ENCODE data around the gene APOBEC3B. TPM values are rescaled to one million over a fixed set of nuclear protein-coding genes. Genes with fewer than 3 reads are reported as not detected.

The APOBEC3B gene
- total RNA-seq, 4 donors from 2014 or later: 1.1 to 5.3 (median 3.1) TPM; not detected in 1

- intact Hi-C loops (cut with DNase I): no loop called here
- H3K4me1 ChIP-seq: peaks cover 0 to 31% (median 11%) of the 10 kb centered on the region in 3 donors
- no peak for DNase-seq
Measured at GRCh38 chr22:39021552-39022250, 39.6 kb downstream of the APOBEC3B start.

GRCh38 chr22:39024519-39025308 lies 42.6 kb downstream of the APOBEC3B start:
- WGBS, 2 donors: 71 to 87% methylated on average over 9 to 12 of the region's 15 CpGs
- Histone ChIP-seq H3K27ac (no peak overlapping the region), H3K9me3 (no peaks in the 10 kb centered on the region), H3K4me1 (peaks cover 0 to 31% (median 11%) of the 10 kb centered on the region in 3 donors), H3K27me3 (no peaks in the 10 kb centered on the region), H3K4me3 (no peak overlapping the region), H3K36me3 (peaks cover 0 to 13% (median 0%) of the 10 kb centered on the region in 3 donors)
- TF ChIP-seq POLR2A (IDR thresholded peaks at IDR 0.05) (no peak), CTCF (IDR thresholded peaks at IDR 0.05) (no peak)
- no peak for DNase-seq
- intact Hi-C loops (cut with DNase I): no loop called here

More at GRCh38 chr22:39021552-39022250, 39.6 kb downstream of the APOBEC3B start:
- H3K4me3 ChIP-seq: peak overlapping the region; percentile 16 to 66 (median 46)
- TF ChIP-seq CTCF (IDR thresholded peaks at IDR 0.05) (no peak), POLR2A (IDR thresholded peaks at IDR 0.05) (no peak)
- WGBS, 2 donors: 53 to 58% methylated on average over 5 to 9 of the region's 9 CpGs
- peaks cover 0 to 23% (median 0%) of the 10 kb centered on the region in 3 donors for H3K36me3 ChIP-seq
- peak overlapping the region; percentile 61 to 89 (median 80) for H3K27ac ChIP-seq
- H3K9me3 ChIP-seq: no peaks in the 10 kb centered on the region
- no peaks in the 10 kb centered on the region for H3K27me3 ChIP-seq

GRCh38 chr22:39026509-39027150 lies 44.5 kb downstream of the APOBEC3B start:
- H3K36me3 ChIP-seq: peaks cover 0 to 13% (median 0%) of the 10 kb centered on the region in 3 donors
- WGBS, 2 donors: 80 to 89% methylated on average over 3 to 12 of the region's 12 CpGs
- DNase-seq: no peak
- H3K27me3 ChIP-seq: no peaks in the 10 kb centered on the region
- H3K4me3 ChIP-seq: no peak overlapping the region
- intact Hi-C loops (cut with DNase I): no loop called here
- H3K9me3 ChIP-seq: no peaks in the 10 kb centered on the region
- TF ChIP-seq POLR2A (IDR thresholded peaks at IDR 0.05) (no peak), CTCF (IDR thresholded peaks at IDR 0.05) (no peak)
- H3K4me1 ChIP-seq: peaks cover 0 to 15% (median 5%) of the 10 kb centered on the region in 3 donors
- H3K27ac ChIP-seq: no peak overlapping the region

- H3K27me3 ChIP-seq: no peaks in the 10 kb centered on the region
- no peak overlapping the region for H3K27ac ChIP-seq
- H3K9me3 ChIP-seq: no peaks in the 10 kb centered on the region
- peaks cover 0 to 13% (median 0%) of the 10 kb centered on the region in 3 donors for H3K36me3 ChIP-seq
- DNase-seq: no peak
- intact Hi-C loops (cut with DNase I): no loop called here
- 89 to 90% methylated on average over 2 to 3 of the region's 4 CpGs for WGBS, 2 donors
- H3K4me3 ChIP-seq: no peak overlapping the region
- TF ChIP-seq POLR2A (IDR thresholded peaks at IDR 0.05): no peak
- TF ChIP-seq CTCF (IDR thresholded peaks at IDR 0.05): no peak
- peaks cover 0 to 6% (median 0%) of the 10 kb centered on the region in 3 donors for H3K4me1 ChIP-seq
Measured at GRCh38 chr22:39027717-39028116, 45.6 kb downstream of the APOBEC3B start.

All from esophagus squamous epithelium (tissue), 5 donors.